Testis (tissue), 2 donors: ENCODE results near the gene DUS1L.

Experiments
- CTCF ChIP-seq, 3 experiments: fragments of 450-650 bp in 2 of 3; fragments of 200-600 bp in 1 of 3; sonication (generic) in 1 of 3; IDR thresholded peaks; one replicate each; pipeline ENCODE4 v1.5.1; 2016 to 2019; ENCODE audit warnings: antibody characterized with exemption in 3 of 3, mild to moderate bottlenecking in 2 of 3, moderate library complexity in 1 of 3
- POLR2A ChIP-seq: fragments of 450-650 bp; IDR thresholded peaks from one replicate; pipeline ENCODE4 v1.6.1; 2017; ENCODE audit warnings: antibody characterized with exemption, mild to moderate bottlenecking, moderate library complexity

DNA sequence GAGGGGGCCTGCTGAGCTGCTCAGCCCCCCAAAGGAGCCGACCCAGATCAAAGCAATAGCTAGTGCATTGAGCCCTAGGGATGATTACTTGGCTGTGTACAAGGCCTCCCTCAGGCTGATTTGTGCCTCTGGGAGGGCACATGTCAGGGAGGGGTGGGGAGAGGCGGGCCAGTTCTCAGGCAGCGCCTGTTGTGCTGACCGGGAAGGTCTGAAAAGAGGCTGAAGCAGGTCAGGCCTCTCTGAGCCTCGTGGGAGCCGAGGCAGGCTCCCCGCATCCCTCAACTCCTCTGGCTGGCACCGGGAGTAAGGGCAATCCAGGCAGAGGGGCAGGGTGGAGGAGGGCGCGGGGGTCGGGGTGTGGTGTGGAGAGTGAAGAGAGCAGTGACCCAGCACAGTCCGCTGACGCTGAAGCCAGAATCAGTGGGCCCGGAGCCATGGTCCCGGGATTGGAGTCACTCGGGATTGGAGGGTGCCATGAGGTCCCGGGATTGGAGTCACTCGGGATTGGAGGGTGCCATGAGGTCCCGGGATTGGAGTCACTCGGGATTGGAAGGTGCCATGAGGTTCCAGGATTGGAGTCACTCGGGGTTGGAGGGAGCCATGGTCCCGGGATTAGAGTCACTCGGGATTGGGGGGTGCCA is 31.1 kb downstream of the DUS1L start:
- no peak for TF ChIP-seq CTCF (IDR thresholded peaks at IDR 0.05)
- no peak for TF ChIP-seq POLR2A
